NOMO-1 treated with DMSO at 0.1 percent for 48 hours (cell line): ENCODE measurements around the gene MSN.
"Not testable (repeated sequence)": the region's sequence is repeated elsewhere in the genome, so short reads cannot be mapped to it uniquely, and the experiment has no call there.

Experiments
- DNase-seq: peaks from one replicate; lab custom pipeline; 2025; ENCODE audit not compliant: unreplicated experiment; lab: John Stamatoyannopoulos, UW

The MSN gene

DNA sequence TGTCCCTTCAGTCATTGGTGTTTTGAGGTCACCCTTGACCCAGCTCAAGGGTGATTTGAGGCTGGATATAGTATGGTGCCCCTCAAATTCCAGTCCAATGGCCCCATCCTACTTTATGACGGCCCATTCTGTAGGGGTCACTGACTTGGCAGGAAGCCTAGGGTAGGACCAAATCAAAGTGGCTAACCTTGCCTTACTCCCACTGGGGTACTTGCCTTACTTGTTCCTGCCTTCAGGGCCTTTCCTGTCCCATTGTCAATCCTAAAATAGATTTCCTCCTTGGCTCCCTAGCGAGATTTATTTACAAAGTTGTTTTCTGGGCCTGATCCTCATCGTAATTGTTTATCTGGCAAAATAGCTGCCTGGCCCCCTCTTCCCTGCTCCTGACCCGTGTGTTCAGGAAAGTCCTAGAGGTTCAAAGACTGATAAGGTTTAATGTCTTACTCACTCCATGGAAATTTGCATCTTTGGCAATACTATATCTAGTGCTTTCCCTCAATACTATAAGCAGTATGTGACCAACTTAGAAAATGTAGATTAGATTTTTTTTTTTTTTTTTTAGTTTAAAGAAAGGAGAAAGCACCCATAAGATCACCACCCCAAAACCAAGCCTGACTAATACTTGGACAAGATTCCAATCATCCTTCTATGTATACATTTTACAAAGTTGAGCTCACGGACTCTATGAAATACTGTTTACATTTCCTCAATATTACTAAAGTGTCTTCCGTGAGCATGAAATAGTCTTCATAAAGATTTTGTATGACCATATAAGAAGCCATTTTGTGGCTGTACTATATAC is 44.8 kb downstream of the MSN start:
- DNase-seq: no peak

DNA sequence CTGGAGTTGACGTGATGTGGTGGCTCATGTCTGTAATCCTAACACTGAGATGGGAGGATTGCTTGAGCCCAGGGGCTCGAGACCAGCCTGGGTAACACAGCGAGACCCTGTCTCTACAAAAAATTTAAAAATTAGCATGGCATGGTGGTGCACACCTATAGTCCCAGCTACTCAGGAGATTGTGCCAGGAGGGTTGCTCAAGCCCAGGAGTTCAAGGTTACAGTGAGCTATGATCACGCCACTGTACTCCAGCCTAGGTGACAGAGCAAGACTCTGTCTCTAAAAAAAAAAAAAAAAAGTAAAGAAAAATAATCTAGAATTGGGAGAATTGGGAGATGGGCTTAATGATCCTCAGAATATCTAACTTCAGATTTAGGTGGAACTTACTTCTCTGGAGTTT is 51.1 kb downstream of the MSN start:
- DNase-seq: no peak

GRCh38 chrX:65720381-65720964 is 53.0 kb downstream of the MSN start:
- peak; percentile 77 for DNase-seq

DNA sequence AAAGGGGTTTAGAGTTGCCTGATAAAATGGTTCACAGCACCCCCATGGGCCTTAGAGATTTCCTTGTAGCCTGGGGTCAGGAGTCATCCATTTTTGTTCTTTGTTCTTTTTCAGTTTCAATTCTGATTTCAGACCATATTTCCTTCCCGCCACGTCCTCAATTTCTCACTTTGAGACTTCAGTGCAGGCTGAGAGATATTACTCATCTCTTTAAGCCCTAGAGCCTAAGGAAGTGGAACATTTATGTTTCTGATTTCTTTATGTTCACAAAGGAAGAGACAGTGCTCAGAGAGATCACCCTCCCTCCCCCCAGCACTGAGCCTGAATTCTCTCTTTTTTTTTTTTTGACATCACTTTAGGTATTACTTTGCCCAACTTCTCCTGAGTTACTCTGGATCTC is 56.3 kb downstream of the MSN start:
- DNase-seq: peak; percentile 59

DNA sequence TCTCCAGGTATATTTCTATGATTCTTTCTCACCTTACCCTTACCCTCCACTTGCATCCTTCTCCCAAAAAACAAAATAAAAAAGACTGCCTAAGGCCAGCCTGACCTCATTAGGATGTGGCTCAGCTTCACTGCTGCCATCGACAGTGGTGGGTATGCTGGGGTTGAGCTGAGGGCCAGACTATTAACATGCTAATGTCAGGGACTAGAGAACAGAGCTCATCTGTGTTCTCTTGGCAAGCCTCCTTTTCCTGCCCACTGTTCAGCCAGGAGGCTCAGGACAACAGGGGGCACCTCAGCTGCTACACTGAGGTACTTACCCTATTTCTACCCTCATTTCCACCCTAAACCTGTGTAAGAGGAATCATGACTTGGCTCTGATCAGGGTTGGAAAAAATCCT is 59.3 kb downstream of the MSN start:
- no peak for DNase-seq

GRCh38 chrX:65731684-65732289 is 64.3 kb downstream of the MSN start:
- DNase-seq: no peak

DNA sequence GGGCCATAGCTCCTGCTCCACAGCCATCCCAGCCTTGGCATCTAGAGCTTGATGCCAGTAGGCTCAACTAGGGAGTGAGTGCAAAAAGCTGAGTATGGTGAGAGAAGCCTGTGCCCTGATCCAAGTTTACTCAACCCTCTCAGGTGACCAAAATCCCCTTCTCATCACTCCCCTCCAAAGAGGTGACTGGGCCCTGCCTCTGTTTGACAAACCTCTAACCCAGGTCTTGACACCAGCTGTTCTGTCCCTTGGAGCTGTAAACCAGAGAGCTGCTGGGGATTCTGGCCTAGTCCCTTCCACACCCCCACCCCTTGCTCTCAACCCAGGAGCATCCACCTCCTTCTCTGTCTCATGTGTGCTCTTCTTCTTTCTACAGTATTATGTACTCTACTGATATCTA is 73.5 kb downstream of the MSN start:
- DNase-seq: no peak

GRCh38 chrX:65741823-65742222 is 74.4 kb downstream of the MSN start:
- no peak for DNase-seq

DNA sequence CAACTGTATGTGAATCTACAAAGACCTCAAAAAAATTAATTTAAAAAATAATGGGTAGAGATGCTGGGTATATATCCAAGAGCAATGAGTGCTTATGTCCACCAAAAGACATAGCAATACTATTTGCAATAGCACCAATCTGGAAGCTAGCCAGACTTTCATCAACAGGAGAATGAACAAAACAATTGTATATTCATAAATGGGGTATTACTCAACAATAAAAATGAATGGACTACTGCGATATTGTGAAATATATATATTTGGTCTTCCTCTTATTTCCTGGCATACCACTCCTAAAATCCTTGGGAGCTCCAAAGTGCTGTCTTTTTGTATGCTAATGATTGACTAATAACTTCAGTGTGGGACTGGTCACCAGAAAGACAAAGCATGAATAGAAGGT is 77.5 kb downstream of the MSN start:
- peak; percentile 18 for DNase-seq

DNA sequence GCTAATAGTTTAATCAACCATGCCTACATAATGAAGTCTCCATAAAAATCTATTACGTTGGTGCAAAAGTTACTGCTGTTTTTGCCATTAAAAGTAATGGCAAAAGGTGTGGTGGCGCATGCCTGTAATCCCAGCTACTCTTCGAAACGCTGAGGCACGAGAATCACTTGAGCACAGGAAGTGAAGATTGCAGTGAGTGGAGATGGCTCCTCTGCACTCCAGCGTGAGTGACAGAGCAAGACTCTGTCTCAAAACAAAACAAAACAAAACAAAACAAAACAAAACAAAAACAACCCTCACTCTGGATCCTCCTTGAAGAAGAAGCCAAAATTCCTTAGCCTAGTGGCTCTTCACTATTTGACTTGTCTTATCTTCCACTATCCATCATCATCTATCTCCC is 78.0 kb downstream of the MSN start:
- DNase-seq: no peak

DNA sequence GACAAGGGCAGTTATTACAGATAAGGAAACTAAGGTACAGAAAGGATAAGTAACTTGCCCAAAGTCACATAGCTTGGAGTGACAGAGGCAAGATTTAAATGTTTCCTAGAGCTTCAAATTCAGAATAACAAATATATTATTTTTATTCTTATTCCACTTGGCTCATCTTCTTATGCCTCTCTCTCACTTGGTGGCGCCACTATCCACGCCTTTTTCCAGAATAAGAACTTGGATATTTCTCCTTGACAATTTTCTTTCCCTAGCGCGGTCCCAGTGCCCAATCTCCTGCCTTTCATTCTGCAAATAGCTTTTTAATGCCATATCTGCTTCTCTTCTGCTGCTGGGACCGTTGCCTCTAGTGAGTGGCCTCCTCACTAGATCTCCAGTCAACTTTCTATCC is 78.5 kb downstream of the MSN start:
- no peak for DNase-seq

DNA sequence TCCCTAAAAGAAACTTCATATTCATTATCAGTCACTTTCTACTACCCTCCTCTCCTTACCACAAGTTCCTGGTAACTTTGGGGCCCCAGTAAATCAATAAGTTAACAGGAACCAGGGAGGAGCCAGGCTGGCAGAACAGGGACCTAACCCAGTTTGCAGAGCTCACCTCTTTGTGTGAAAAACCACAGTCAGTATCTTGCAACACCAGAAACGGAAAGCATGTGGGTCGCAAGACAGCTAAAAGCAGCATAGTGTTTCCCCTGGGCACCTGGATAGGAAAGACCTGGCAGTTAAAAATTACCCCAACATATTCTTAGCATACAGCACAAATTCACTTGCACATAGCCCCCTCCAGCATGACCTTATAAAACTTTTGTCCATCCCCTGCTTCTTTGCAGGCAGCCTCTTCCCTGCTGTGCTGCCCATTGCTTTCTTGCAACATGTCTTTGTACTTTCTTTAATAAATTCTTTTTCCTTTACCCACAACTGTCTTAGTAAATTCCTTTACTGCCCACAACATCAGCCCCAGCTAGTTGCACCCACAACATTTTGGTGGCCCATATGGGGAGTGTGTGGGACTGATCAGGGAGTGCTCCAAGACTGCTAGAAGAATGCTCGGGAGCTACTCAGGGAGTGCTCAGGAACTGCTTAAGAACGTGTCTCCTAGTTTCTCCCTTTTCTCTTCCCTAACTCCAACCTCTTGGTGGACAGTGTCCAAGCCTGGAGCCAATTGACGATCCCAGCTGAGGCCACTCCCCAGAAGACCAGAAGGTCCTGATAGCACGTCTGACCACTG is 83.4 kb downstream of the MSN start:
- peak; percentile 99 for DNase-seq

GRCh38 chrX:65751519-65751918 is 84.1 kb downstream of the MSN start:
- DNase-seq: peak; percentile 47

DNA sequence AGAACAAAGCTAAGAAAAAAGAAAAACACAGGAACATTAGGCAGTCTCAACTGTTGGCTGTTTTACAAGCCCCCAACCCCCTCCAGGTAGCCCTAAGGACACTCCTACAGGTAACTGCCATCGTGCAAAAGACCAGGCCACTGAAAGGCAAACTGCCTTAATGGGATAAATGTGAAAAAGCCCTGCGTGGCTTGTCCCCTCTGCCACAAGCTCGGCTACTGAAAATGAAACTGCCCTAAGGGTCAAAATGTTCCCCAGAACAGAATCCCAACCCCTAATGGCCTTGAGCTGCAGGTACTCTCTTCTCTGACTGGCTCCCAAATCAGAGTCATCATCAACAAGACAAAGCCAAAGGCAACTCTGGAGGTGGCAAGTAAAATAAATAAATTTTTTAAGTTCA is 84.8 kb downstream of the MSN start:
- DNase-seq: no peak

DNA sequence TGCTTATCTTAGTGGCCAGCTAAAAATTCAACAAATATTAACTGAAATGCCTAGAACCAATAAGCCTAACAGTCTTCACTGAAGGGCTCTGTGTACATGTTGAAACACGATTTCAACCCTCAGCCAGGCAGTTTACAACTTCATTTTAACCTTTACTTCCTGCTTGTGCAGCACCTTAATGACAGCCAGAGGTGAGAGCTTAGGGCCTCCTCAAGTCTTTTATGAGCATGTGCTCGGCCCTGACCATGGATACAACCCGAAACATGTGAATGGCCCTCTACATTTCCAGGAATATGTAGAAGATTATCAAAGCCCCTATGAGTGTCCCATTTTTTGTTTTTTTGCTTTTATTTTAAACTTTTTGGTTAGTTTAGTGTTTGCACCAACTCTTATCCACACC is 88.3 kb downstream of the MSN start:
- no peak for DNase-seq

DNA sequence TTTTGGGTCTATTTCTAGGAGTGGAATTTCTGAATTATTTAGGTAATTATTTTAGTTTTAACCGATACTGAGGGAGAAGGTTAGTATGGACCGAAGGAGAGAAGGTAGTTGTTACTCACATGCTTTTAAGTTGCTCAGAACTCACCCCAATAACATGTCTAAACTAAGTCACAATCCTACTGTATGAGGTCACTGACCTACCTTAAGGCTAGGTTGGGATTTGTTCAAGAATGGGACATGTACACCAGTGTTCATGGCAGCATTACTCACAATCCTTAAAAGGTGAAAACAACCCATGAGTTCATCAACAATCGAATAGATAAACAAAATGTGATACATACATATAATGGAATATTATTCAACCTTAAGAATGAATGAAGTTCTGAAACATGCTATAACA is 90.5 kb downstream of the MSN start:
- DNase-seq: no peak

DNA sequence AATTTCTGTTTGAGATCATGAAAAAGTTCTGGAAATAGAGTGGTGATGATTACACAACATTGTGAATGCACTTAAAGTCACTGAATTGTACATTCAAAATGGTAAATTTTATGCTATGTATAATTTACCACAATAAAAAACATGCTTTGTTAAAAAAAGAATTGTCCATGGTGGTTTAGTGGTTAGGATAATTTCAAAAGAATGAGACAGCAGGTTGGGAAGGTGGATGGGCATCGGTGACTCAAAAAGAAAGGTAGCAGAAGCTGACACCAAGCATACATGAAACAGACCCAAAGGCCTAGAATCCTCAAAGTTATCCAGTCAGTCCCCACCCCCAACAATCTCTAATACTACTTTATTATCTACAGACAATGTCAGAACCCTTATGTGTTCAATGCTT is 91.1 kb downstream of the MSN start:
- DNase-seq: no peak

DNA sequence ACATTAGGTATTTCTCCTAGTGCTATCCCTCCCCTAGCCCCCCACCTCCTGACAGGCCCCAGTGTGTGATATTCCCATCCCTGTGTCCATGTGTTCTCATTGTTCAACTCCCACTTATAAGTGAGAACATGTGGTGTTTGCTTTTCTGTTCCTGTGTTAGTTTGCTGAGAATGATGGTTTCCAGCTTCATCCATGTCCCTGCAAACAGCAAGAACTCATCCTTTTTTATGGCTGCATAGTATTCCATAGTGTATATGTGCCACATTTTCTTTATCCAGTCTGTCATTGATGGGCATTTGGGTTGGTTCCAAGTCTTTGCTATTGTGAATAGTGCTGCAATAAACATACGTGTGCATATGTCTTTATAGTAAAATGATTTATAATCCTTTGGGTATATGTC is 92.1 kb downstream of the MSN start:
- not testable (repeated sequence) for DNase-seq

DNA sequence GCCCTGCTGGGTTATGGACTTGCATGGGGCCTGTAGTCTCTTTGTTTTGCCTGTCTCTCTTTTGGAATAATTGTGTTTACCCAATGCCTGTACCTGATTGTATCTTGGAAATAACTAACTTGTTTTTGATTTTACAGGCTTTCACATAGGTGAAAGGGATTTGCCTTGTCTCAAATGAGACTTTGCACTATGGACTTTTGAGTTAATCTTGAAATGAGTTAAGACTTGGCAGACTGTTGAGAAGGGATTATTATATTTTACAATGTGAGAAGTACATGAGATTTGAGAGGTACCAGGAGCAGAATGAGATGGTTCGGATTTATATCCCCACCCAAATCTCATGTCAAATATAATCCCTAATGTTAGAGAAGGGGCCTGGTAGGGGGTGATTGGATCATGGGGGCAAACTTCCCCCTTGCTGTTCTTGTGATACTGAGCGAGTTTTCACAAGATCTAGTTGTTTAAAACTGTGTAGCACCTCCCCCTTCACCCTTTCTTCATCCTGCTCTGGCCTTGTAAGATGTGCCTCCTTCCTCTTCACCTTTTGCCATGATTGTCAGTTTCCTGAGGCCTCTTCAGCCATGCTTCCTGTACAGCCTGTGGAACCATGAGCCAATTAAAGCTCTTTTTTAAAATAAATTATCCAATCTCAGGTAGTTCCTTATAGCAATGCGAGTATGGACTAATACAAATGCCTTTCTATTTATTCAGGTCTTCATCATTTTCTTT is 102.3 kb downstream of the MSN start:
- no peak for DNase-seq

- no peak for DNase-seq
Observed at GRCh38 chrX:65772842-65773241, 105.4 kb downstream of the MSN start.

DNA sequence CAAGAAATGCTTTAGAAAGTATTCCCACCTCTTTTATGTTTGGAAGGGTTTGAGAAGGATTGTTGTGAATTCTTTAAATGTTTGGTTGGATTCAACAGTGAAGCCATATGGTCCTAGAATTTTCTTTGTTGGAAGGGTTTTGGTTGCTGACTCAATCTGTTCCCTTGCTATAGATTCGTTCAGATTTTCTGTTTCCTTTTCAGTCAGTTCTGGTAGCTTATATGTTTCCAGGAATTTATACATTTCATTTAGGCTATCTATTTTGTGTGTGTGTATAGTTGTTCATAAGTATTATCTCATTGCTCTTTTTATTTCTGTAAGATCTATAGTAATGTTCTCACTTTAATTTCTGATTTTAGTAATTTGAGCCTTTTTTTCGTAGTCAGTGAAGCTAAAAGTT is 114.4 kb downstream of the MSN start:
- no peak for DNase-seq
